Jurkat, Clone E6-1 (cell line): ENCODE data around the gene ENPEP. TPM values are rescaled to one million over a fixed set of nuclear protein-coding genes. Genes with fewer than 3 reads are reported as not detected.
"Not testable (repeated sequence)": the region's sequence is repeated elsewhere in the genome, so short reads cannot be mapped to it uniquely, and the experiment has no call there.

Experiments
- DNase-seq: peaks from one replicate; pipeline ENCODE4 v3.0.0-alpha.2; 2011; ENCODE audit warnings: low read depth, low spot score
- H3K4me3 ChIP-seq: 2 replicates; pipeline ENCODE4 v1.5.1; 2011; ENCODE audit warnings: mild to moderate bottlenecking, low read length, control low read depth, moderate library complexity
- polyA plus RNA-seq: library from polyadenylated mRNA; unstranded; fragments of >200 nt; gene quantifications from one replicate; pipeline ENCODE4 v1.2.1, GENCODE V29; 2012; ENCODE audit warnings: missing spikeins; ENCODE audit not compliant: insufficient read length, insufficient read depth

The ENPEP gene
- polyA plus RNA-seq: 0.52 TPM

GRCh38 chr4:110475881-110476818, at the start of gene ENPEP:
ENPEP (plus strand) TSS chr4:110476155; CDS start chr4:110476415, 260 bp downstream.
- DNase-seq: no peak
- no peak within 1 kb of the TSS for H3K4me3 ChIP-seq

GRCh38 chr4:110431805-110432204, 44.1 kb upstream of the ENPEP start:
- not testable (repeated sequence) for H3K4me3 ChIP-seq, DNase-seq

GRCh38 chr4:110437292-110437691, 38.7 kb upstream of the ENPEP start:
- H3K4me3 ChIP-seq, DNase-seq: not testable (repeated sequence)

DNA sequence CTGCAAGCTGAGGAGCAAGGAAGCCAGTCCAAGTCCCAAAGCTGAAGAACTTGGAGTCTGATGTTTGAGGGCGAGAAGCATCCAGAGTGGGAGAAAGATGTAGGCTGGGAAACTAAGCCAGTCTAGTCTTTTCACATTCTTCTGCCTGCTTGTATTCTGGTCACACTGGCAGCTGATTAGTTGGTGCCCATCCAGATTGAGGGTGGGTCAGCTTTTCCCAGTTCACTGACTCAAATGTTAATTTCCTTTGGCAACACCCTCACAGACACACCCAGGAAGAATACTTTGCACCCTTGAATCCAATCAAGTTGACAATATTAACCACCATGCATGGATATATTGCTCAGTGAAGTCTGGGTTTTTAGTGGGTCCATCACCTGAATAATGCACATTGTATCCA, 36.7 kb upstream of the ENPEP start:
- not testable (repeated sequence) for DNase-seq, H3K4me3 ChIP-seq

GRCh38 chr4:110442309-110442708, 33.6 kb upstream of the ENPEP start:
- no peak overlapping the region for H3K4me3 ChIP-seq
- DNase-seq: no peak

DNA sequence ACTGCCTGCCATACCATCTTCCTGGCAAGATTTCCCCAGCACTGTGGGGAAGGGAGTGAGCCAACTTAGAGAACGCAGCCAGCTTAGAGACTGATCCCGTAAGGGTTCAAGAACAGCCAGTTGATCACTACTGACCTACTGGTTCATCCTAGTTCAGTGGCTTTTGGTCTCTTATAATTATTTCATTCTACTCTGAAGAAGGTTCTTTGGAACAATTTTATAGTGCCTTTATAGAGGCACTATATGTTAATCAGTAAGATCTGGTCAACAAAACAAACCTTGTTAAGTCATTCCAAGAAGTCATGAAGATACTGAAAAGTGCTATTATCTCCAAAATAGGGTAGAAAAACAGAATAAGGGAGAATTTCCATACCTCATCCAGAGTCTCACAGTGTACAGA, 33.2 kb upstream of the ENPEP start:
- no peak for DNase-seq
- H3K4me3 ChIP-seq: no peak overlapping the region

GRCh38 chr4:110449947-110450346, 26.0 kb upstream of the ENPEP start:
- DNase-seq: no peak
- H3K4me3 ChIP-seq: no peak overlapping the region

- no peak overlapping the region for H3K4me3 ChIP-seq
- no peak for DNase-seq
Observed at GRCh38 chr4:110452546-110452945, 23.4 kb upstream of the ENPEP start.

DNA sequence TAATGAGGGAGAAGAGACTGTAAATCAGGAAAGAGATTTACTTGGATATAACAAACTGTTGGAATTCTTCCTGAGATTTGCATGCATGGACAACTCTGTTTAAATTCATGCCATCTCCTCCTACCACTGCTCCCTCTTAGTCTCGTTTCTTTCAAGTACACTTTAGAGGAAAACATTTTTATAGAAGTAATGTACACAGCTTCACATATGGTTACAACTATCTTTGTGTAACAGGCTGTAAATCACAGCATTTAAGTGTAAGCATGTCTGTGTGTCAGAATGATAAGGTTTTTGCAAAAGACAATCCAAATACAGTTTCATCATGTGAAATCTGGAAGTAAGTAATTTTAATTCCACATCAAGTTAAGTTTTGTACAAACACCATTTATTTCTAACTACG, 21.5 kb upstream of the ENPEP start:
- no peak overlapping the region for H3K4me3 ChIP-seq
- DNase-seq: no peak

DNA sequence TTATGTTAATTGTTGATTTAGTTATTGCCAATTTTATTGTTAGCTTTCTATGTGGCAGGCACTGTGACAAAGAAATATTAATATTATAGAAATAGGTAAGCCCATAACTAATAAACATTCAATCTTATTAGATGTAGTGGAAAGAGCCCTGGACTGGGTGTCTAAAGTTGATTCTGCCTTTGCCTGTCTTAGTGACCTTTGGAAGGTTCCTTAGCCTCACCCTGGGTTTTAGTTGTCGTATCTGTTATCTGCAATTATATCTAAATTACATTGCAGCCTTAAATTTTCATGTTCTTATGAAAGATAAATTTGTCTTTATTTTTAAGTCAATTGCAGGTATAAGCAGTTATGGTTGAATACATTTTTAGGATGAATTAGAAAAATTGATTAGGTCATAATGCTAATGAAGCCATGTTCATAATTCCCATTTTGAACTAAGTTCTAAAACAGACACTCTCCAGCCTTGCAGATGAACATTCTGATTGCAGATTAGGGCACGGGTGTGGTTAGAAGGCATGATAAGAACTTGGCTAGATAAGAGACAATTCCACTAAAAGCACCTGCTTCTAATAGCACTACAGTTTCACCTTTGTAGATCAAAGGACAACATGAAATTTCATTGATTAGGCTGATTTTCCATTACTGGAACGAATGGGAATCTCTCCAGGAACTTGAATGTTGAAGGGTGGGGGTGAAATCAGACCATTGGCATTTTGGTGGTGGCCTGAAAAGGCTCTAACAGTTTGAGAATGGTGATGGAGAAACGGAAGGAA, 17.3 kb upstream of the ENPEP start:
- no peak for DNase-seq

DNA sequence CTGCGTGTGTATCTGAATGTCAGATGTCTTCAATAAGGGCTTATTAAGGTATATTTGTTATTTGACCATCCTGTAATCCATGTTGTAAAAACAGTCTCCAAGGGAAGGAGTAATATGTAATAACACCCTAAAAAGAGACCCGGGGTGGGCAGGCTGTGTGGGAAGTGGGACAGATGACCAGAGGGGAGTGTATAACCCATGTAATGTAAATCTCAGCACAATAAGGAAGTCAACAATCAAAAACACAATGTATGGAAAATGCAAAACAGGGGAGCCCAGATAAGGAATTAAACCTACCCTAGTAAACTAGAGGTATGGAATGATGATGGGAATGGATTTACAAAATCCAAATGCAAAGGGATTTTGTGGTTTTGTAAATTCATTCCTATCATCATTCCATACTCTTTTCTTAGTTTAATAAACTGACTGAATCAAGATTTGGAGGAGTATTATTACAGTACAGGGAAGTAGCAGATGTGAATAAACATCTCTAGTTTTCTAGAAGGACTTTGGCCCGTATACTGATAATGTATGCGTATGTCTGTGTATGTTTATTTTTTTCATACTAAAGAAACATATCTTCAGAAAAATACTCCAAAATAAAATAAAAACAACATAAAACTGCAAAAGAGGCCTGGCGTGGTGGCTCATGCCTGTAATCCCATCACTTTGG, 15.7 kb upstream of the ENPEP start:
- no peak overlapping the region for H3K4me3 ChIP-seq
- no peak for DNase-seq

More for the DNA sequence above, 17.3 kb upstream of the ENPEP start:
- H3K4me3 ChIP-seq: no peak overlapping the region

GRCh38 chr4:110467400-110467799, 8.6 kb upstream of the ENPEP start:
- H3K4me3 ChIP-seq: no peak overlapping the region
- DNase-seq: no peak

- DNase-seq: no peak
- no peak overlapping the region for H3K4me3 ChIP-seq
Observed at GRCh38 chr4:110472583-110473329, 3.2 kb upstream of the ENPEP start.

- no peak overlapping the region for H3K4me3 ChIP-seq
- DNase-seq: no peak
Observed at GRCh38 chr4:110474481-110474880, 1.5 kb upstream of the ENPEP start.

DNA sequence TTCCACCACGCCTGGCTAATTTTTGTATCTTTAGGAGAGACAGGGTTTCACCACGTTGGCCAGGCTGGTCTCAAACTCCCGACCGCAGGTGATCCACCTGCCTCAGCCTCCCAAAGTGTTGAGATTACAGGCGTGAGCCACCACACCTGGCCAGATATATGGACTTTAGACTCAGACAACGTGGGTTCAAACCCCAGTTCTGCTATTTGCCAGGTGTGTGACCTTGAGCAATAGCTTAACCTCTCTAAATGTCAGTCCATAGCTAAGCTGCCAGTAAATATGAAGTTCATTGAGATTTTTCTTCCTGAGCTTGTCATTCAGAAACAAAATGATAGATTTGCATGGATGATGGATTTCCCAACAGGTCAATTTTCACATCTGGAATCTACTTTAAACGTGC, 875 bp upstream of the ENPEP start:
- not testable (repeated sequence) for H3K4me3 ChIP-seq, DNase-seq

- no peak overlapping the region for H3K4me3 ChIP-seq
- no peak for DNase-seq
Observed at GRCh38 chr4:110477836-110478235, 1.9 kb downstream of the ENPEP start.

- H3K4me3 ChIP-seq: no peak overlapping the region
- peak; percentile 5 for DNase-seq
Observed at GRCh38 chr4:110480031-110480549, 4.1 kb downstream of the ENPEP start.

DNA sequence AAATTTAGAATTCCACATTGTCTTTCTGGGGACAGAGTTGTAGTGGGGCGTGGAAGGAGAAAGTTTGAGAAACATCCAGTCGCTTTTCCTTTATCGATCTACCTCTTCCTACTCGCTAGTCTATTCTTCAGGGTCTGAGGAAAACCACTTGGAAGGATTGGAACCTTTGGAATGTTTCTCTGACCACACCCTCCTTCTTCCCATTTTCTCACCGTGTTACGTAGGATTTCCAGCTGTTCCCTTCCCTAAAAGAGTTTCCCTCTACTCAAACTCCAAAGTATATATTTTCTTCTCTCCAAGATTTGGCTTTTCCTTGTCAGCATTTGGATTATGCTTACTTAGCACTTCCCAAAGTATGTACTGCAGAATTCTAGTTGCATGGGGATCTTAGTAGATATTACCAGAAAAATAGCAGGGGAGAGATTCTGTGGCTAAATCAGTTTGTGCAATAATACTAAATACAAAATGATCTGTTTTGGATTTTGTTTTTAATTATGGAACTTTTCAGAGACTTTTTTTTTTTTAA, 4.9 kb downstream of the ENPEP start:
- no peak overlapping the region for H3K4me3 ChIP-seq
- no peak for DNase-seq
